Epithelial cell of proximal tubule (primary cell): ENCODE data around the gene RBM3. TPM values are rescaled to one million over a fixed set of nuclear protein-coding genes. Genes with fewer than 3 reads are reported as not detected.

Experiments used
- DNase-seq: peaks from one replicate; pipeline ENCODE4 v3.0.0-alpha.2; 2011; ENCODE audit warnings: low read depth
- H3K4me3 ChIP-seq: 2 replicates; pipeline ENCODE4 v1.5.1; 2011; ENCODE audit warnings: low read depth, mild to moderate bottlenecking, low read length
- CTCF ChIP-seq: conservative IDR thresholded peaks from 2 replicates; pipeline ENCODE4 v1.5.1; 2012; ENCODE audit warnings: low read depth, mild to moderate bottlenecking, low read length
- total RNA-seq: library from RNA; depleted of rRNA; stranded (reverse); fragments of >200 nt; gene quantifications from 2 replicates; pipeline ENCODE4 v1.2.3, GENCODE V29; 2015

Gene RBM3
- total RNA-seq, 1 donor from 2014 or later = 179 TPM

GRCh38 chrX:48578661-48579128 is 4.4 kb downstream of the RBM3 start:
- TF ChIP-seq CTCF = no peak
- no peak for DNase-seq
- no peak overlapping the region for H3K4me3 ChIP-seq

GRCh38 chrX:48579259-48579658 is 5.0 kb downstream of the RBM3 start:
- DNase-seq = no peak
- H3K4me3 ChIP-seq = no peak overlapping the region
- TF ChIP-seq CTCF = no peak

- no peak for DNase-seq
- no peak overlapping the region for H3K4me3 ChIP-seq
- no peak for TF ChIP-seq CTCF
These were observed 6.4 kb downstream of the RBM3 start for GRCh38 chrX:48580662-48581061.

GRCh38 chrX:48584698-48585097 is 10.4 kb downstream of the RBM3 start:
- H3K4me3 ChIP-seq = no peak overlapping the region
- no peak for TF ChIP-seq CTCF
- no peak for DNase-seq

- peak overlapping the region; percentile 64 for H3K4me3 ChIP-seq
- DNase-seq = no peak
- TF ChIP-seq CTCF = no peak
These were observed 15.3 kb downstream of the RBM3 start for GRCh38 chrX:48589482-48590162.

- TF ChIP-seq CTCF = no peak
- H3K4me3 ChIP-seq = peak overlapping the region; percentile 64
- DNase-seq = no peak
These were observed 16.2 kb downstream of the RBM3 start for GRCh38 chrX:48590203-48591103.
